Measurements from ENCODE around the gene CSTF2T.

GRCh38 chr10:51724038-51724437 is 24.6 kb upstream of the CSTF2T start:
- no peak for TF ChIP-seq POLR2AphosphoS5 (IDR thresholded peaks at IDR 0.05)
- TF ChIP-seq POLR2A (IDR thresholded peaks at IDR 0.05) = no peak
